ENCODE measurements around the gene SUPV3L1.

- TF ChIP-seq CTCF (IDR thresholded peaks at IDR 0.05; ENCODE audit: control extremely low read depth in 1 of 3, insufficient read depth in 1 of 3, low read depth in 1 of 3, low read length in 3 of 3), result no peak
- TF ChIP-seq SRF (IDR thresholded peaks at IDR 0.05; ENCODE audit: low read depth, low read length), result no peak
- TF ChIP-seq POLR2A (IDR thresholded peaks at IDR 0.05; ENCODE audit: control extremely low read depth in 1 of 2, low read depth in 2 of 2, low read length in 2 of 2), result no peak
- no peak for TF ChIP-seq TAF1 (IDR thresholded peaks at IDR 0.05; ENCODE audit: low read depth, low read length)
- TF ChIP-seq TCF12 (IDR thresholded peaks at IDR 0.05; ENCODE audit: low read depth, low read length), result no peak
- no peak for TF ChIP-seq SIN3A (conservative IDR thresholded peaks at IDR 0.05 in 1 of 2, IDR thresholded peaks at IDR 0.05 in 1 of 2; ENCODE audit: low read depth in 1 of 2, low read length in 2 of 2)
- TF ChIP-seq ATF2 (IDR thresholded peaks at IDR 0.05; ENCODE audit: low read length), result no peak
- TF ChIP-seq JUND (IDR thresholded peaks at IDR 0.05; ENCODE audit: low read length), result no peak
- TF ChIP-seq EP300 (IDR thresholded peaks at IDR 0.05; ENCODE audit: borderline replicate concordance in 1 of 2, low read depth in 2 of 2, low read length in 2 of 2), result no peak
These were observed 22.3 kb downstream of the SUPV3L1 start for GRCh38 chr10:69202332-69202731.

Data from H1 (cell line).